ENCODE data around the gene TIFAB.
A peak's percentile ranks its signal among the peaks of the same experiment; 100 is the strongest.

TIFAB gene

GRCh38 chr5:135488727-135489465 is 36.7 kb upstream of the TIFAB start:
- H3K4me3 ChIP-seq (ENCODE audit: low read depth, low read length): peak overlapping the region; percentile 6; the same call in 1 of the 2 replicates
- H3K4me1 ChIP-seq (ENCODE audit: control insufficient read depth, insufficient read depth, low read length): peaks cover 18% of the 10 kb centered on the region
- ChIA-PET CTCF (interaction anchor here (0.6 to 4.0 kb wide), 8 partner anchors 22 to 371 kb away, joined by 3 to 26 read pairs (median 8); no protein-coding TSS in a partner anchor), POLR2A (interaction anchor here (1.0 kb wide), 1 partner anchor 9 kb away, joined by 3 read pairs; no protein-coding TSS in a partner anchor)
- H3K36me3 ChIP-seq (ENCODE audit: control insufficient read depth in 2 of 2, insufficient read depth in 1 of 2, low read length in 2 of 2): no peaks in the 10 kb centered on the region
- peak overlapping the region; percentile 43 for H3K27ac ChIP-seq (ENCODE audit: extremely low read depth, low read depth, low read length)
- H3K9me3 ChIP-seq (ENCODE audit: control insufficient read depth, insufficient read depth, low read depth, low read length): no peaks in the 10 kb centered on the region
- TF ChIP-seq KLF16 (tag by site-specific recombination; IDR thresholded peaks at IDR 0.05) (peak; percentile 69; the same call in 1 of the 2 replicates), OSR2 (tag by site-specific recombination; IDR thresholded peaks at IDR 0.05) (peak; percentile 45; the same call in 1 of the 2 replicates), ZFHX2 (tag by site-specific recombination; conservative IDR thresholded peaks at IDR 0.05) (peak; percentile 95), ZNF571 (tag by site-specific recombination; IDR thresholded peaks at IDR 0.05) (no peak), SETDB1 (IDR thresholded peaks at IDR 0.05; ENCODE audit: insufficient read length, low read length) (no peak), ZBTB8A (tag by site-specific recombination; IDR thresholded peaks at IDR 0.05) (peak; percentile 84), FEZF1 (tag by site-specific recombination; IDR thresholded peaks at IDR 0.05) (0 out of 2 replicates have a peak, but pooled peaks have one; percentile 29), ZSCAN23 (tag by site-specific recombination; IDR thresholded peaks at IDR 0.05) (0 out of 2 replicates have a peak, but pooled peaks have one; percentile 48), PBX3 (CRISPR knock-in tag; IDR thresholded peaks at IDR 0.05) (no peak), ZNF335 (tag by site-specific recombination; conservative IDR thresholded peaks at IDR 0.05) (peak; percentile 90), SP3 (tag by site-specific recombination; IDR thresholded peaks at IDR 0.05) (peak; percentile 71), TCF7L2 (IDR thresholded peaks at IDR 0.05; ENCODE audit: borderline replicate concordance, low read depth, low read length) (peak; percentile 99), SP7 (tag by site-specific recombination; IDR thresholded peaks at IDR 0.05) (peak; percentile 64), ZNF2 (tag by site-specific recombination; IDR thresholded peaks at IDR 0.05) (0 out of 2 replicates have a peak, but pooled peaks have one; percentile 15), WT1 (tag by site-specific recombination; IDR thresholded peaks at IDR 0.05) (peak; percentile 80), ZEB2 (tag by site-specific recombination; IDR thresholded peaks at IDR 0.05) (peak; percentile 77), ZNF747 (tag by site-specific recombination; IDR thresholded peaks at IDR 0.05) (no peak), ZNF48 (tag by site-specific recombination; IDR thresholded peaks at IDR 0.05) (no peak), ZNF521 (tag by site-specific recombination; IDR thresholded peaks at IDR 0.05) (no peak), ZBTB17 (tag by site-specific recombination; IDR thresholded peaks at IDR 0.05) (peak; percentile 70), ZNF510 (tag by site-specific recombination; IDR thresholded peaks at IDR 0.05; ENCODE audit: insufficient replicate concordance) (no peak), ZNF423 (tag by site-specific recombination; IDR thresholded peaks at IDR 0.05) (peak; percentile 70), KLF7 (tag by site-specific recombination; IDR thresholded peaks at IDR 0.05; ENCODE audit: borderline replicate concordance) (peak; percentile 76; the same call in 1 of the 2 replicates), GLIS2 (tag by site-specific recombination; IDR thresholded peaks at IDR 0.05) (peak; percentile 86), CTCF (tag by site-specific recombination; IDR thresholded peaks at IDR 0.05) (peak; percentile 49)
- TF ChIP-seq, protein P1, sequence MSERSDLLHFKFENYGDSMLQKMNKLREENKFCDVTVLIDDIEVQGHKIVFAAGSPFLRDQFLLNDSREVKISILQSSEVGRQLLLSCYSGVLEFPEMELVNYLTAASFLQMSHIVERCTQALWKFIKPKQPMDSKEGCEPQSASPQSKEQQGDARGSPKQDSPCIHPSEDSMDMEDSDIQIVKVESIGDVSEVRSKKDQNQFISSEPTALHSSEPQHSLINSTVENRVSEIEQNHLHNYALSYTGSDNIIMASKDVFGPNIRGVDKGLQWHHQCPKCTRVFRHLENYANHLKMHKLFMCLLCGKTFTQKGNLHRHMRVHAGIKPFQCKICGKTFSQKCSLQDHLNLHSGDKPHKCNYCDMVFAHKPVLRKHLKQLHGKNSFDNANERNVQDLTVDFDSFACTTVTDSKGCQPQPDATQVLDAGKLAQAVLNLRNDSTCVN (tag by site-specific recombination; optimal IDR thresholded peaks at IDR 0.05): peak; percentile 42
- TF ChIP-seq, protein P2, sequence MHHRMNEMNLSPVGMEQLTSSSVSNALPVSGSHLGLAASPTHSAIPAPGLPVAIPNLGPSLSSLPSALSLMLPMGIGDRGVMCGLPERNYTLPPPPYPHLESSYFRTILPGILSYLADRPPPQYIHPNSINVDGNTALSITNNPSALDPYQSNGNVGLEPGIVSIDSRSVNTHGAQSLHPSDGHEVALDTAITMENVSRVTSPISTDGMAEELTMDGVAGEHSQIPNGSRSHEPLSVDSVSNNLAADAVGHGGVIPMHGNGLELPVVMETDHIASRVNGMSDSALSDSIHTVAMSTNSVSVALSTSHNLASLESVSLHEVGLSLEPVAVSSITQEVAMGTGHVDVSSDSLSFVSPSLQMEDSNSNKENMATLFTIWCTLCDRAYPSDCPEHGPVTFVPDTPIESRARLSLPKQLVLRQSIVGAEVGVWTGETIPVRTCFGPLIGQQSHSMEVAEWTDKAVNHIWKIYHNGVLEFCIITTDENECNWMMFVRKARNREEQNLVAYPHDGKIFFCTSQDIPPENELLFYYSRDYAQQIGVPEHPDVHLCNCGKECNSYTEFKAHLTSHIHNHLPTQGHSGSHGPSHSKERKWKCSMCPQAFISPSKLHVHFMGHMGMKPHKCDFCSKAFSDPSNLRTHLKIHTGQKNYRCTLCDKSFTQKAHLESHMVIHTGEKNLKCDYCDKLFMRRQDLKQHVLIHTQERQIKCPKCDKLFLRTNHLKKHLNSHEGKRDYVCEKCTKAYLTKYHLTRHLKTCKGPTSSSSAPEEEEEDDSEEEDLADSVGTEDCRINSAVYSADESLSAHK (tag by site-specific recombination; IDR thresholded peaks at IDR 0.05): peak; percentile 47; the same call in 1 of the 2 replicates
- TF ChIP-seq, protein P3, sequence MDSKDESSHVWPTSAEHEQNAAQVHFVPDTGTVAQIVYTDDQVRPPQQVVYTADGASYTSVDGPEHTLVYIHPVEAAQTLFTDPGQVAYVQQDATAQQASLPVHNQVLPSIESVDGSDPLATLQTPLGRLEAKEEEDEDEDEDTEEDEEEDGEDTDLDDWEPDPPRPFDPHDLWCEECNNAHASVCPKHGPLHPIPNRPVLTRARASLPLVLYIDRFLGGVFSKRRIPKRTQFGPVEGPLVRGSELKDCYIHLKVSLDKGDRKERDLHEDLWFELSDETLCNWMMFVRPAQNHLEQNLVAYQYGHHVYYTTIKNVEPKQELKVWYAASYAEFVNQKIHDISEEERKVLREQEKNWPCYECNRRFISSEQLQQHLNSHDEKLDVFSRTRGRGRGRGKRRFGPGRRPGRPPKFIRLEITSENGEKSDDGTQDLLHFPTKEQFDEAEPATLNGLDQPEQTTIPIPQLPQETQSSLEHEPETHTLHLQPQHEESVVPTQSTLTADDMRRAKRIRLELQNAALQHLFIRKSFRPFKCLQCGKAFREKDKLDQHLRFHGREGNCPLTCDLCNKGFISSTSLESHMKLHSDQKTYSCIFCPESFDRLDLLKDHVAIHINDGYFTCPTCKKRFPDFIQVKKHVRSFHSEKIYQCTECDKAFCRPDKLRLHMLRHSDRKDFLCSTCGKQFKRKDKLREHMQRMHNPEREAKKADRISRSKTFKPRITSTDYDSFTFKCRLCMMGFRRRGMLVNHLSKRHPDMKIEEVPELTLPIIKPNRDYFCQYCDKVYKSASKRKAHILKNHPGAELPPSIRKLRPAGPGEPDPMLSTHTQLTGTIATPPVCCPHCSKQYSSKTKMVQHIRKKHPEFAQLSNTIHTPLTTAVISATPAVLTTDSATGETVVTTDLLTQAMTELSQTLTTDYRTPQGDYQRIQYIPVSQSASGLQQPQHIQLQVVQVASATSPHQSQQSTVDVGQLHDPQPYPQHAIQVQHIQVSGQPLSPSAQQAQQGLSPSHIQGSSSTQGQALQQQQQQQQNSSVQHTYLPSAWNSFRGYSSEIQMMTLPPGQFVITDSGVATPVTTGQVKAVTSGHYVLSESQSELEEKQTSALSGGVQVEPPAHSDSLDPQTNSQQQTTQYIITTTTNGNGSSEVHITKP (tag by site-specific recombination; IDR thresholded peaks at IDR 0.05): 0 out of 2 replicates have a peak, but pooled peaks have one; percentile 22
